Right renal cortex interstitium (tissue), 3 donors: ENCODE data around the gene CDC45. TPM values are rescaled to one million over a fixed set of nuclear protein-coding genes. Genes with fewer than 3 reads are reported as not detected.
"Not testable (repeated sequence)": the region's sequence is repeated elsewhere in the genome, so short reads cannot be mapped to it uniquely, and the experiment has no call there.

Experiments
- DNase-seq, 3 donors: peaks; one replicate each; pipeline ENCODE4 v3.0.0-alpha.2; 2013; ENCODE audit warnings: low read depth in 3 of 3, low spot score in 2 of 3
- polyA plus RNA-seq, 3 donors: library from polyadenylated mRNA; unstranded; fragments of 120-200 nt; gene quantifications; one replicate each; pipeline ENCODE4 v1.2.1, GENCODE V29; 2013; ENCODE audit not compliant: insufficient read length in 3 of 3

The CDC45 gene
- polyA plus RNA-seq, 3 donors: 17.0 to 18.7 (median 18.1) TPM

GRCh38 chr22:19524170-19525115, 44.7 kb downstream of the CDC45 start, which contains the start of gene CLDN5:
Gene CLDN5 (minus strand): TSS chr22:19524410. CDS start chr22:19524255, 155 bp downstream.
- DNase-seq: peak in 1 of 3 donors; percentile 13

- no peak for DNase-seq
These were observed 45.5 kb downstream of the CDC45 start for GRCh38 chr22:19525116-19525660.

- DNase-seq: no peak
These were observed 45.9 kb downstream of the CDC45 start for GRCh38 chr22:19525666-19526065.

- DNase-seq: no peak
These were observed 46.5 kb downstream of the CDC45 start for GRCh38 chr22:19526076-19526701.

- DNase-seq: no peak
These were observed 47.0 kb downstream of the CDC45 start for GRCh38 chr22:19526702-19527111.

- no peak for DNase-seq
These were observed 47.6 kb downstream of the CDC45 start for GRCh38 chr22:19527321-19527721.

- no peak for DNase-seq
These were observed 48.2 kb downstream of the CDC45 start for GRCh38 chr22:19527861-19528417.

GRCh38 chr22:19529811-19530210, 50.1 kb downstream of the CDC45 start:
- DNase-seq: no peak

- no peak for DNase-seq
These were observed 51.0 kb downstream of the CDC45 start for GRCh38 chr22:19530751-19531150.

- DNase-seq: not testable (repeated sequence)
These were observed 51.6 kb downstream of the CDC45 start for GRCh38 chr22:19531327-19531726.

- no peak for DNase-seq
These were observed 53.4 kb downstream of the CDC45 start for GRCh38 chr22:19533049-19533626.

GRCh38 chr22:19533857-19534256, 54.1 kb downstream of the CDC45 start:
- no peak for DNase-seq

GRCh38 chr22:19535001-19535400, 55.3 kb downstream of the CDC45 start:
- no peak for DNase-seq

GRCh38 chr22:19536564-19536963, 56.8 kb downstream of the CDC45 start:
- DNase-seq: no peak

GRCh38 chr22:19537941-19538488, 58.3 kb downstream of the CDC45 start:
- no peak for DNase-seq

- no peak for DNase-seq
These were observed 60.7 kb downstream of the CDC45 start for GRCh38 chr22:19540394-19540793.

- DNase-seq: no peak
These were observed 64.4 kb downstream of the CDC45 start for GRCh38 chr22:19543970-19544708.

- DNase-seq: no peak
These were observed 66.2 kb downstream of the CDC45 start for GRCh38 chr22:19545935-19546207.

GRCh38 chr22:19546680-19547079, 67.0 kb downstream of the CDC45 start:
- no peak for DNase-seq

- DNase-seq: no peak
These were observed 67.9 kb downstream of the CDC45 start for GRCh38 chr22:19547620-19548019.
